SHP77 treated with DMSO at 0.1 percent for 48 hours (cell line): ENCODE data around the gene CPN2.

Source experiments
- DNase-seq: peaks from one replicate; lab custom pipeline; 2025; lab: John Stamatoyannopoulos, UW

Gene CPN2, protein sequence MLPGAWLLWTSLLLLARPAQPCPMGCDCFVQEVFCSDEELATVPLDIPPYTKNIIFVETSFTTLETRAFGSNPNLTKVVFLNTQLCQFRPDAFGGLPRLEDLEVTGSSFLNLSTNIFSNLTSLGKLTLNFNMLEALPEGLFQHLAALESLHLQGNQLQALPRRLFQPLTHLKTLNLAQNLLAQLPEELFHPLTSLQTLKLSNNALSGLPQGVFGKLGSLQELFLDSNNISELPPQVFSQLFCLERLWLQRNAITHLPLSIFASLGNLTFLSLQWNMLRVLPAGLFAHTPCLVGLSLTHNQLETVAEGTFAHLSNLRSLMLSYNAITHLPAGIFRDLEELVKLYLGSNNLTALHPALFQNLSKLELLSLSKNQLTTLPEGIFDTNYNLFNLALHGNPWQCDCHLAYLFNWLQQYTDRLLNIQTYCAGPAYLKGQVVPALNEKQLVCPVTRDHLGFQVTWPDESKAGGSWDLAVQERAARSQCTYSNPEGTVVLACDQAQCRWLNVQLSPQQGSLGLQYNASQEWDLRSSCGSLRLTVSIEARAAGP

DNA sequence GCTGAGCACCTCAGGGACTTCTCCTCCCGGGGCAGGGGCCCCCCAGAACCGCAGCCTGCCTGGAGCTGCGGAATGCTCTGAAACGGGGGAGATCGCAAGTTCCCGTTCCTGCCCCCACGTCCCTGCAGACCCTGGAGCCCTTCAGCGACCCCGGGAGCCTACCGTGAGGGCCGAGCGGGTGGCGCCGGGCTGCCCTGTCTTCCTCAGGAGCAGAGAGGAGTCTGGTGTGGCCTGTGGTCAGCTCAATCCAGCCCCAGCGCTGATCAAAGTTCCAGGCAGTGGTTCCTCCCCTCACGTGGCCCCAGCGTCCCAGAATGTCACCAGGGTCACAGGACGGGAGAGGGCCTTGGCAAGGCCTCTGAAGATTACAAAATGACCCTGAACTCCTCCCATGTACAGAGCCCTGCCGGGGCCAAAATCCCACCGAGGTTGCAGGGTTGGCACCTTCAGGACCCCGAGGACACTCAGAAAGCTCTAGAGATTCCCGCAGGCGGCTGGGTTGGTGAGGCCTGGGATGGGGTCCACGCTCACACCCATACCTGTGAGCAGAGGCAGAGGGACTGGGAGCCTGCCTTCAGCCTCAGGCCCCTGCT, at the start of gene CPN2:
TSS of gene CPN2 (minus strand) at position 249 of the 593 bp plus-strand sequence. CDS start 8,626 bp downstream, outside the sequence.
- DNase-seq: no peak

DNA sequence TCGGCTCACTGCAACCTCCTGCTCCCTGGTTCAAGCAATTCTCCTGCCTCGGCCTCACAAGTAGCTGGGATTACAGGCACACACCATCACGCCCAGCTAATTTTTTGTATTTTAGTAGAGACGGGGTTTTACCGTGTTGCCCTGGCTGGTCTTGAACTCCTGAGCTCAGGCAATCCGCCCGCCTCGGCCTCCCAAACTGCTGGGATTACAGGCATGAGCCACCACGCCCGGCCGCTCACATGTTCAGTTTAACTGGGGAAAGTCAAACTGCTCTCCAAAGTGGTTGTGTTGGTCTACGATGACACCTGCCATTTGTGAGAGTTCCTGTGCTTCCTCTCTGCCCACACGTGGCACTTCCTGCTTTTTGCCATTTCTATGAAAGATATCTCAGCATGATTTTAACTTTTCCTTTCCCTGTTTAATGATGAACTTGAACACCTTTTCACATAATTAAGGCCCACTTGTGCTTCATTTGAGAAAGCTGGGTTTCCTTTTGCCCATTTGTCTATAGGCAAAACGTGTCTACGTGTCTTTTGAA, 48.8 kb upstream of the CPN2 start:
- DNase-seq: no peak

DNA sequence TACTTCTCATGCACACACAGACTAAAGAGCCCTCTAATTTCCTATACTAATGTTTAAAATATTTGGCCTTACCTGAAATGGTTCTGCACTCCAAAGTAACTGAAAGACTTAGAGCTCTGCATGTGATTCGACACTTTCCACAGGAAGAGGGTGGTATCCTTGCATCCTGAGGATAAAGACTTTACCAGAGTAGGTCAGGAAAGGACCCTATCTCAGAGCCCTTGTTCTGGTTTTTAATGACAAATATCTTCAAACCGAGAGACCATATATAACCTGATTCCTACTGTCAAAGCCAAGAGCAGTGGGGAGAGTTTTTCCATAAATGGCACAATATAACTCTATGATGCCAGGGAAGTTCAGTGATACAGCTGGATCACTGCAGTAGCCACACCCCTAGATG, 48.0 kb upstream of the CPN2 start, which contains the start of gene GP5:
TSS of gene GP5 (minus strand) at position 101 of the 400 bp plus-strand sequence. CDS start 984 bp downstream, outside the sequence.
- no peak for DNase-seq

DNA sequence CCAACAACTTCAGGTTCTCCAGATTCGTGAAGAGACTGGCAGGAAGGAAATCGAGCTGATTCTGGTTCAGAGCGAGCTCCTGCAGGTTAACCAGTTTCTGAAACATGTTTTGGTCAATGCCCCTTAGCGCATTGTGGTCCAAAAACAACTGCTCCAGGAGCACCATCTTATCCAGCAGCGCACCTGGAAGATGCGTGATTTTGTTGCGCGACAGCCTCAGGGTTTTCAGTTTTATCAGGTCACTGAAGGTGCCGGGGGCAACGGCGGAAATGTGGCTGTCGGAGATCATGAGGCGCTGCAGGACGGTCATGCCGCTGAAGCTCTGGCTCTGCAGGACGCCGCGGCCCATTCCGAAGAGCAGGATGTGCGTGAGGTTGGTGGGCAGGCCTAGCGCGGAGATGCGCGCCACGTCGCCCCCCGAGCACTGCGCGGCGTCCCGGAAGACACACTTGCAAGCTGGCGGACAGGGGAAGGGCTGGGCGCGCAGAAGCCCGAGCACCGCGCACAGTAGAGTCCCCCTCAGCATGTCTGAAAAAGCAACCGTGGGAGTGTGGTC, 46.7 kb upstream of the CPN2 start:
- DNase-seq: no peak

DNA sequence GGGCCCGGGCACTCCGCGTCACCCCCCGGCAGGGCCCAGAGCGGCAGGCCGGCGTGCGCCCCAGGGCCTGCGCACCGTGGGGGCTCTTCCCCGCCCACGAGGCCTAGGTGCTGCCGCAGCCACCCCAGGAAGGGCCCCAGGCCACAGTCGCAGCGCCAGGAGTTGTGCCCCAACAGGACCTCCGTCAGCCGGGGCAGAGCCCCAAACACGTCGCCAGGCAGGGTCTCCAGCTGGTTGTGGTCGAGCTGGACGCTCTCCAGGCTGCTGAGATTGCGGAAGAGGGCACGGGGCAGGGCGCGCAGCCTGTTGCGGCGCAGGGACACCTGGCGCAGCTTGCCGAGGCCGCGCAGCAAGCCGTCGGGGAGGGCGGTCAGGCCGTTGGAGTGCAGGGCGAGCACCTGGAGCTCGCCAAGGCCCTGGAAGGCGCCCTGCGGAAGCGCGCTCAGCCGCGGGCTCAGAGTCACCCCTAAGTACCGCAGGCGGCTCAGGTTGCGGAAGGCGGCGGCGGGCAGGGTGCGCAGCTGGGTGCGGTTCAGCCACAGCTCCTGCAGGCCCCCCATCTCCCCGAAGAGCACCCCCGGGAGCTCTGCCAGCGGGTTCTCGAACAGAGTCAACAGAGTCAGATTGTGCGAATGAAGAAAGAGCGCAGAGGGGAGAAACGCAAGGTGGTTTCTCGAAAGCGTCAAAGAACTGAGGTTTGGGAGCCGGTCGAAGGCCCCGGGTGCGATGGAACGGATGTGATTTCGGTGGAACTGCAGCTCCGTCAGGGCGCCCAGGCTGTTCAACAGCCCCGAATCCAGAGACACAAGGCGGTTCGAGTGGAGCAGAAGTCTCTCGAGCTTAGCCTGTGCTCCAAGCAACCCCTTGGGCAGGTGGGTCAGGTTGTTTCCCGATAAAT, 46.0 kb upstream of the CPN2 start:
- no peak for DNase-seq

DNA sequence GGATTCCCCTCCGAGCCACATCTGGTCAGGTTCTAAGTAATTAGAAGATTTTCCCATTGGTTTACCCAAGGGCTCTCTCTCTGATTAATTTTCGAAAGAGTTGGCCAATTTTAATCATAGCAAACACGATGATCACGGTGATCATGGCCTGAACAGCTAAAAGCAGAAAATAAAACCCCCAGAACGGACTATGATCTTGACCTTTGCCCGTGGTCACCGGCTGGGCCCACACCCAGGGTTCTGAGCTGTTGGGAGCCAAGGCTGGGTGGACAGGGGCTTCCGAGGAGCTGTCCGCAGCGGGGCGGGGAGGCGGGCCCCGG, 45.4 kb upstream of the CPN2 start:
- no peak for DNase-seq

DNA sequence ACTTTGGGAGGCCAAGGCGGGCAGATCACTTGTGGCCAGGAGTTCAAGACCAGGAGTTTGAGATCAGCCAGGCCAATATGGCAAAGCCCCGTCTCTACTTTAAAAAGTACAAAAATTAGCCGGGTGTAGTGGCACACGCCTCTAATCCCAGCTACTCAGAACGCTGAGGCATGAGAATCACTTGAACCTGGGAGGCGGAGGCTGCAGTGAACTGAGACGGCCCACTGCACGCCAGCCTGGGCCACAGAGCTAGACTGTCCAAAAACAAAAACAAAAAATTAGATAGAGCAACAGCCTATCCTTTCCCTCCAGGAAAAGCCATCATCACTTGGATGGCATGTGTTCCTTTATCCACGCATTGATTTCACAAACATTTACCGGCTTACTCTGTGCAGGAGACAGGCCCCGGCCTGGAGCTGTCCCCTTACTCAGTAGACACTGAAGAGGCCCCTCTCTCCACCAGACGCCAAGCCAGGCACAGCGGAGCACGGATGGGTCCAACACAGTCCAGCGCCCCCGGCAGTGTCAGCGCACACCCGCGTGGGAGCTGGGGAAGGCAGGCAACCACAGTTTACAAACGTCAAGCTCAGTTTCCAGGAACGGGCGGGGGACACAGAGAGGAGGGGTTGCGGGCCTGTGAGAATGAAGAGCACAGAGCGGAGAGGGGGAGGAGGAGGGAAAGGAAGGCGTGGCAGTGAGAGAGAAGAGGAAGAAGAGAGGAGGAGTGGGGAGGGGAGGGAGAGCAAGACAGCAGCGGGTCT, 44.8 kb upstream of the CPN2 start:
- DNase-seq: no peak

DNA sequence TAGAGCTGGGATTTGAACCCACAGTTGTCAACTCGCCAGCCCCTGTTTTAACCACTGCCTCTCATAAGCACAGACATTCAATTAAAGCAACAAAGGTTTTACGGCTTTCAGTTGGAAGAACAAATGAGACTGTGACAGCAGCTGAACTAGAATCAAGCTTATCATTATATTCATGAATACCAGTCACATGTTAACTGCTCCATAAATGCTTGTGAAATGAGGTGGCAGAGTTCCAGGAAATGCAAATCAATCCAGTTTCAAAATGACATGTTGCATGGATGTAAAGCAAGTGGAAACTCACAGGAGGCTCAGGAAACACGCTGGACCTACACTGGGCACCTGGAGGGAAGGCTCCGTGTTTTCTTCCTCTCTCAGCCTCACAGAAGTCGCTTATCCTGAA, 44.1 kb upstream of the CPN2 start:
- no peak for DNase-seq

DNA sequence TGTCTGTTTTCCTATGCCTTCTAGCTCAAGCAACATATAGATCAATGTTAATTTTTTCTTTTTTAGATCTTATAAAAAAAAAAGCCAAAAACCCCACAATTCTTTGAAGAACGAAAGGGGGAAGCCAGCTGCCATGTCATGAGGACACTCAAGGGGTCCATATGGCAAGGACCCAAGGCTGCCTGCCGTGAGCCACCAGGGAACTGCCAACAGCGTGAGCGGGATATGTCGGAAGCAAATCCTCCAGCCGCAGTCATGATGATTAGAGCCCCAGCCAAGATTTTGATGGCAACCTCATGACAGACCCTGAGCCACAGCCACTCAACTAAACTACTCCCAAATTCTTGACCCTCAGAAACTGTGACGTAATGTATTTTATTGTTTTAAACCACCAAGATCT, 41.4 kb upstream of the CPN2 start:
- DNase-seq: no peak

DNA sequence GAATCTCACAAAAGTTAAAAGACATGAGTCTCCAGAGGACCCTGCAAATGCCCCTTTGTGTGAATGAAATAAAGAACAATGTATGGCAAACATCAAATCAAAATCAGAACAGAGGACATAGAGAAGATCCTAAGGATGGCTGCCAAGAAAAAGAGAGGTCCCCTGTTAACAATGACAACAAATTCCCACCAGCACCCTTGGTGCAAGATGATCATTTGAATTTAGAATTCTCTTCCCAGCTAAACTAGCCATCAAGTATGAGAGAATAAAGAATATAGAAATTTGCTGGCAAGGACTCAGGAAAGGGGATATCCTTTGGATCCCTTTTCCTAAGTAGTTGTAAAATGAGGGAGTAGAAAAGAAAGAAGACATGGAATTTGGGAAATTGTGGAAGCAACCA, 39.7 kb upstream of the CPN2 start:
- no peak for DNase-seq

DNA sequence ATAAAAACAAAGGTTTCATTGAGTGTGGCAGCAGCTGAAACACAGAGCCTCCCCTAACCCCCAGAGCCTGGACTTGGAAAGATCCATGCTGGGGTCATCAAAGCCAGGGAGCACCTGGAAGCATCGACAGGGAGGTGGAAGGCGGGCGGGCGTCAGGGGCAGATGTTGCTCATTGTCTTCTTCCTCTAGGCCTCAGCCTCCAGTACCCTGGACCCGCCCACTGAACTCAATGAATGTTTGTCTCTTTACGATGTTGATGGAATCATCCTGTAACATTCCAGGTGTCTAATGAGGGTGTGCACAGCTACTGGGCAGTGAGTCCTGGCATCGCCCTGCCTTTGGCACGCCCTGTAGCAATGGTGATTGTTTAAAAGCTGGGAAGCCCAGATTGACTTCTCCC, 38.1 kb upstream of the CPN2 start:
- no peak for DNase-seq

DNA sequence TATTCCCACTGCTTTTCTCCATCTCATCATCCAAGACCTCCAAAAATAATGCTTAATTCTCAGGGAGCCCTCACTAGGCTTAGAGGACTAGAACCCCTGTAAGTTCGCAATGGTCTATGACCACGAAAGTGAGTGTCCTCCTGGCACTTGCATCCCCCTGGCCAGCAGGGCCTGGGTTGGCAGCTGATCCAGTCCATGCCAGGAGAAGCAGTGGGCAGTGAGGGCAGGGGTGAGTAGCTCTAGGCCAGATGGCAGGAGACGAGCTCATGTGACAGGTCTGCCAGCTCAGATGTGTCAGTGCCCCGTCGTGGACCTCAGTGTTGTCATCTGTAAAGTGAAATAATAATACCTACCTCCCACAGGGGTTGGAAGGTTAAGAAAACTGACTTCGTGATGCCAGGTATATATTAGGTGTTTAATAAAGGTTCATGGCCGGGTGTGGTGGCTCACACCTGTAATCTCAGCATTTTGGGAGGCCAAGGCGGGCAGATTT, 36.8 kb upstream of the CPN2 start:
- DNase-seq: no peak

DNA sequence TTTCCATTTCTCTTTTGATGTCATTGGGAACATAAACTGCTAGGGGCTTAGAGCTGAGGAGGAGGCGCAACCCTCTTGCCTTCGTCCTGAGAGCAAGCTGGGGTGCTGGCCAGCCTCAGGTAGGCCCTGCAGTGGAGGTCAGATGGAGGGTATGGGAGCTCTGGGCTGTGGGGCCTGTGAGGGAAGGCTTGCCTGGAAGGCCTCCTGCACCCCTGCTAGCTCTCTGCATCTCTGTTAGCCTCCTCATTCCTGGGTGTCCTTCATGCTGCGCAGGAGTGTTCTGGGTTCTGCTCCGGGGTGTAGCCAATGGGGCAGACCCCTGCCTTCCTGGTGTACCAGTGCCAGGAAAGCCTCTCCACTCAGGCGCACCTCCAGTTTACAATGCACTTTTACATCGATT, 36.1 kb upstream of the CPN2 start:
- DNase-seq: no peak

DNA sequence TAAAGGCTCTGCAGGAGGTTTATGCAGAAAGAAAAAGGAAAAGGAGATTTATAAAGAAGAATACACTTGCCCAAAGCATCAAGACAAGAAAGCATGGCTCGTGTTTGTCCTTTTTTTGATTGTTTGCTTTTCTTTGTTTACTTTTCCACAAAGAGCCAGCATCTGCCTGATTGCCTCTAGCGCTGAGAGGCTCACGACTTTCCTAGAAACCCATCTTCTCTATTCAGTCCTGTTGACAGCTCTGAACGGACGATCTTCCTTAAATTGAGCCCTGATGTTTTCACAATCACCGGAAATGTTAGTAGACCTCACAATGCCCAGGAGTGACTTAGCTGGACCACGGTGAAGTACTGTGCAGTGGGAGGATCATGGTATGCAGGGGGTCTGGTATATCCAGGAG, 35.5 kb upstream of the CPN2 start:
- no peak for DNase-seq

DNA sequence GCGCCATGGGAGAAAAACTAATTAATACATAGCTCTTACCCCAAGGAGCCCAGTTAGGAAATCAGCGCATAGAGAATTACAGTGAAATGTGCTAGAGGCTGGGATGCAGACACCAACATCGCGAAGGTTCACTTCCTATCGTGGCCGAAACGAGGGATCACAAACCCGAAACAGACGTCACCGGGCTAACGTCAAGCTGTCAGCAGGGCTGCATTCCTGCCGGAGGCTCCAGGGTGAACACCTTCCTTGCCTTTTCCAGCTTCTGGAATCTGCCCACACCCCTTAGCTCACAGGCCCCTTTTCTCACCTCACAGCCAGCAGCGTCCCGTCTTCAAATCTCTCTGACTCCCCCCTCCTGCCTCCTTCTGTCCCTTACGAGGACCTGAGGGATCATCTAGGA, 34.9 kb upstream of the CPN2 start:
- no peak for DNase-seq

DNA sequence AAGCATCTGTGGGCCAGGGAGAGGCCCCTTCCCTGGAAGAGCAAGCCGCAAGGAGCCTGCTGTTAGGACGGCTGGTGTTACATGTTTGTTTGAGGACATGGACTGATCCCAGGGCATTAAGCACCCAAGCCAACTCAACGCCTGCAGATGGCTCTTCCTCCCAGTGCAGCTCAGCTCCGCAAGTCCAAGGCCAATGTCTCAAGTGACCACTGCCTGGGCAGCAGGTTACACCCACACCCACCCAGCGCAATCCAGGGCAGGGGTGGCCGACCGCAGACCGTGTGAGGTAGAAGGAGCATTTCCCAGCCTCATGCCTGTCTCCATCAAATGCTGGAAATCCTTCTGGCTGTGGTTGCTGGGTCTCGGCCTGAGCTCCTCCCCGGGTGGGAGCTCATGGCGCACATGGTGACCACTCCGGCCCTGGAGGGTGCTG, 33.5 kb upstream of the CPN2 start:
- DNase-seq: no peak

DNA sequence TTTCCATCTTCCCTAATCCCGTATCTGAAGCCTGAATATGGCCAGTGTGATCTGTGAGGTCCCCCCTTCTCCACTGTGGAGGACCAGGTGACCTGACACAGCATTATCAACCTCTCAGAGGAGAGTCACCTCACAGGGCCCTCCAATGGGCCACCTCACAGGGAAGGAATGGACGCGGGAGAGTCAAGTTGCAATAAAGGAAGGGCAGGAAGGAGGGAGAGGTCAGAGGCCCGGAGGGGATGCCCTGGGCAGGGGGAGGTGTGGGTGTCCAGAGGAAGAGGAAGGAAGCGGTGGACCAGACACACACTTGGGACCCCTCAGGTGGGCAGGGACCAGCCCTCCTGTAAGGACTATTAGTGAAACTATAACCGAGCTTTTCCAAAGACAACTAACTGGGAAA, 33.0 kb upstream of the CPN2 start:
- DNase-seq: no peak

DNA sequence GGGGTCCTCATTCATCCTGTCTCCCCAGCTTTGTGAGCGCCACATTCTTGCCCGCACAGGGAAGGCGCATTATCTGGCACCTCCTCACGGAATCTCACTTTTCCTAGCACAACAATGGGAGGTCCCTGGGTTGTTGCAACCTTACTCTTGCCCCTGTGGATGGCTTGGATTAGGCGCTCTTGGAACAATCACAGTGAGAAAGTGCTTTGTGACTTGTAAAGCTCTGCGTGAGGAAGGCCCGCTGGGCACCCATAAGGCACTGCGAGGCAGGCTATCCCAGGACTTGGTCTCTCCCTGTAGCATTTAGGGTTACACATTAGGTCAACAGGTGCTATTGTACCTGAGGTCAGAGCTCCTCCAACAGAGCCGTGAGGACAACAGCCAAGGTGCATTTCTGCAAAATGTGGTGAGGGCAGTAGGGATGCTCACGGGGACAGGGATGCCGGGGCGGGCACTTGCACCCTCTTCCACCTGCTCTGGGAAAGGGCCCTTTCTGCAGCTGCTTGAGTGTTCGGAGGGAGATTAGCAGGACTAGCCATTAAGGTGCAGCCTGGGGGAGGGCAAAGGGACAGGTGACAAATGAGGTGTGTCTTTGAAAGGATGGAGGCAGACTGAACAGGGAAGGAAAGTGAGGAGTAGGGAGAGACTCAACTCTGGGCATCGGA, 32.3 kb upstream of the CPN2 start:
- DNase-seq: no peak

DNA sequence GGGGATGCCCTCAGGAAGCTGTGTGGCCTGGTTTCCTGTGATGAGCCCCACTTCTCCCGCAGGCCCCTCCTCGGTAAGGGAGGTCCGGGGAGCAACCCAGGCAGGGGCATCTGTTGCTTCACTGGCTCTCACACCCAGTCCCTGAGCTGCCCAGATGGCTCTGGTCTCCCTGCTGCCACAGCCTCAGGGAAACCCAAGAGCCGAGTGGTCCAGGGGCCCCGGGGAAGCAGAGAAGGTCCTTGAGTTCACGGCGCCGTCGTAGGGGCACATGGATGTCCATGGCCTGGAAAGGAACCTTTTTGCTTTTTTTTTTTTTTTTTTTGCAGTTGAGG, 31.7 kb upstream of the CPN2 start:
- no peak for DNase-seq

DNA sequence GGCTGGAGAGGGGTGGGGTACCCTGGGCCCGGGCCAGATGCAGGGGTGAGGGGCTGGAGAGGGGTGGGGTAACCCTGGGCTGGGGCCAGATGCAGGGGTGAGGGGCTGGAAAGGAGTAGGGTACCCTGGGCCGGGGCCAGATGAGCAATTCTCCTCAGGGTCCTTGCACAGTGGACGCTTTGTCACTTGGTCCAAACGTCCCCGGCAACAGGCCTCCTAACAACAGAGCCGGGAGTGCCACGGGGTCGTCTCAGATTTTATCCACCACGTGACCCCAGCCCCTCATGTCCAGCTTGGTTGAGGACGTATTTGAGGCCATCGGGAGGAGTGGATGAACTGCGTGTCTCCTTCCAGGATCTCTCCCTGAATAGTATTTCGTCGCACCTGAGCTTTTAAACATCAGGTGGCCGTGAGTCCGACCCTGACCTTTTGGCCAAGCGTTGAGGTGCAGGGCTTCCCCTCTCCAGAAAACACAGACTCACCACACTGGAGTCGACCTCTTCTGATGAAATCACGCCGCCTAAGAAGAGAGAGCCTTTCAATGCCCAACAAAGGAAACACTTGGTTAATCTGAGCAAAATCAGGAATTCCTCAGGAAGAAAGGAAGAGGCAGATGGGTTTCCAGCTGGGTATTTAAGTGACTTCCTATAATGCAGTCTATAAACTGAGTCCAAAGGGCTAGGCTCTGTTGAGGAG, 31.2 kb upstream of the CPN2 start:
- no peak for DNase-seq
